Adrenal gland (tissue), 12 donors: ENCODE measurements around the gene RAB12. TPM values are rescaled to one million over a fixed set of nuclear protein-coding genes. Genes with fewer than 3 reads are reported as not detected.
A peak's percentile ranks its signal among the peaks of the same experiment; 100 is the strongest.

Experiments used
- DNase-seq, 7 donors: peaks; one replicate each; pipeline ENCODE4 v3.0.0-alpha.2; 2019 to 2020
- H3K27ac ChIP-seq, 5 donors: fragments of 200-600 bp; sonication (generic) in 4 of 5; 1 replicate in 3 of 5; 2 replicates in 2 of 5; pipeline versions ENCODE4 v1.5.1 to v1.8.0; 2016 to 2020; ENCODE audit warnings: mild to moderate bottlenecking in 1 of 5
- H3K27me3 ChIP-seq: fragments of 200-600 bp; 2 replicates; pipeline ENCODE4 v1.8.0; 2021
- H3K36me3 ChIP-seq, 2 donors: fragments of 200-600 bp; replicated peaks in 1 of 2; 1 replicate in 1 of 2; 2 replicates in 1 of 2; pipeline versions ENCODE4 v1.5.1 to v1.8.0; 2018 to 2022
- H3K4me1 ChIP-seq, 2 donors: fragments of 200-600 bp; replicated peaks in 1 of 2; 1 replicate in 1 of 2; 2 replicates in 1 of 2; pipeline versions ENCODE4 v1.5.1 to v1.8.0; 2018 to 2021
- H3K4me3 ChIP-seq, 4 donors: fragments of 200-600 bp; sonication (generic) in 3 of 4; one replicate each; pipeline ENCODE4 v1.5.1; 2016 to 2018
- H3K9me3 ChIP-seq, 3 donors: fragments of 200-600 bp; sonication (generic) in 1 of 3; replicated peaks in 1 of 3; 1 replicate in 2 of 3; 2 replicates in 1 of 3; pipeline versions ENCODE4 v1.5.1 to v1.8.0; 2016 to 2021
- CTCF ChIP-seq, 6 experiments: fragments of 450-650 bp in 4 of 6; fragments of 200-600 bp in 2 of 6; sonication (generic) in 1 of 6; IDR thresholded peaks; 1 replicate in 5 of 6; 2 replicates in 1 of 6; pipeline versions ENCODE4 v1.5.1 to v1.8.0; 2016 to 2021; ENCODE audit warnings: antibody characterized with exemption in 6 of 6, mild to moderate bottlenecking in 2 of 6, moderate library complexity in 1 of 6
- POLR2A ChIP-seq, 2 donors: fragments of 450-650 bp; IDR thresholded peaks; one replicate each; pipeline ENCODE4 v1.6.1; 2017; ENCODE audit warnings: antibody characterized with exemption in 2 of 2, mild to moderate bottlenecking in 2 of 2, moderate library complexity in 1 of 2
- WGBS, 4 donors: extraction: QIAGEN DNeasy Blood & Tissue Kit in 2 of 4; methylation state at CpG; one replicate each; pipeline versions ENCODE4 v1.1.5 to v1.1.7; 2013 to 2017; 5-methylcytosine and 5-hydroxymethylcytosine counted together
- intact Hi-C, 2 donors: fragments of 100-400 bp; cut with DNase I; formaldehyde crosslinking; loops; one replicate each; pipeline versions ENCODE4 v1.14.1 to v1.15.0; 2022 to 2023
- polyA plus RNA-seq, 3 donors: library from polyadenylated mRNA; stranded (reverse); fragments of 200-250 nt in 2 of 3; fragments of 350-450 nt in 1 of 3; fragmentation: Illumina TruSeq in 1 of 3; extraction: RNeasy Lipid Tissue Mini Kit (QIAGEN cat#74804) in 1 of 3; gene quantifications; one replicate each; pipeline ENCODE4 v1.2.3, GENCODE V29; 2013 to 2014
- total RNA-seq, 9 donors: library from RNA; depleted of rRNA in 4 of 9; stranded (reverse); fragments of >200 nt in 4 of 9; fragments of 120-200 nt in 1 of 9; fragmentation: NEBNext Ultra II Directional in 1 of 9; extraction: Animal tissue kit (Norgen Biotek cat#: 25700) in 1 of 9; gene quantifications; one replicate each; pipeline versions ENCODE4 v1.1.0 to v1.2.4, GENCODE V29; 2013 to 2023
- donor health status: healthy with polysubstance abuse.
- donor health status: Bipolar disorder and iron deficiency.
- donor health status: DM: yes; HTN: yes; CAD: no.
- donor health status: DM: no; HTN: no; CAD: no.
- donor health status: DM: no; HTN: no; CAD: no.
- donor health status: DM: yes; HTN: yes; CAD: no.

RAB12 gene
- total and polyA plus RNA-seq, 12 donors, result 19.9 to 54.2 (median 37.8) TPM

DNA sequence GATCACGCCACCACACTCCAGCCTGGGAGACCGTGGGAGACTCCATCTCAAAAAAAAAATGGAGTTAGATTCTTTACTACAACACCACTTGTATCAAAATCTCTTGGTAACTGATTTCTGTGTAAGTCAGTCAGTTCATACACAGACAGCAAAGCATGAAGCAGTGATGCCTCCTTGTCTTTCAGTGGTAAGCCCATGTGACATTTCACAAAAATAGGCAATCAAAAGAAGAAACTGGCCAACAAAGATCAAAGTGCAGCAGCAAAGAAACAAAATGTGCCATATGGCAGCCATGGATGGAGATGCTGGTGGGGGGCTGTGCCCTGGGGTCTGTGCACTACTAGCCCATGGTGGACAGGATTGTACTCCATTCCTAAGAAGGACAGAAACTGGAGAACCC, 6.7 kb upstream of the RAB12 start:
- no peak for DNase-seq
- WGBS, 4 donors, result 84 to 94% (median 87%) methylated on average over 2 of the region's 2 CpGs
- H3K36me3 ChIP-seq, result no peaks in the 10 kb centered on the region
- no peaks in the 10 kb centered on the region for H3K9me3 ChIP-seq
- H3K27me3 ChIP-seq, result no peaks in the 10 kb centered on the region
- no peak overlapping the region for H3K4me3 ChIP-seq
- H3K4me1 ChIP-seq, result no peaks in the 10 kb centered on the region
- TF ChIP-seq CTCF (IDR thresholded peaks at IDR 0.05) (no peak), POLR2A (IDR thresholded peaks at IDR 0.05) (no peak)
- intact Hi-C loops, result no loop called here
- no peak overlapping the region for H3K27ac ChIP-seq

- Histone ChIP-seq H3K36me3 (no peaks in the 10 kb centered on the region), H3K4me3 (peak overlapping the region in 1 of 4 donors; percentile 8), H3K27ac (peak overlapping the region in 1 of 5 donors; percentile 30), H3K27me3 (no peaks in the 10 kb centered on the region), H3K4me1 (peaks cover 0 to 7% of the 10 kb centered on the region in 2 donors), H3K9me3 (no peaks in the 10 kb centered on the region)
- 47 to 58% (median 56%) methylated on average over 14 of the region's 14 CpGs for WGBS, 4 donors
- TF ChIP-seq CTCF (IDR thresholded peaks at IDR 0.05), result no peak
- intact Hi-C loops, result no loop called here
- peak in 1 of 7 donors; percentile 13 for DNase-seq
Measured at GRCh38 chr18:8603663-8604520, 5.3 kb upstream of the RAB12 start.

DNA sequence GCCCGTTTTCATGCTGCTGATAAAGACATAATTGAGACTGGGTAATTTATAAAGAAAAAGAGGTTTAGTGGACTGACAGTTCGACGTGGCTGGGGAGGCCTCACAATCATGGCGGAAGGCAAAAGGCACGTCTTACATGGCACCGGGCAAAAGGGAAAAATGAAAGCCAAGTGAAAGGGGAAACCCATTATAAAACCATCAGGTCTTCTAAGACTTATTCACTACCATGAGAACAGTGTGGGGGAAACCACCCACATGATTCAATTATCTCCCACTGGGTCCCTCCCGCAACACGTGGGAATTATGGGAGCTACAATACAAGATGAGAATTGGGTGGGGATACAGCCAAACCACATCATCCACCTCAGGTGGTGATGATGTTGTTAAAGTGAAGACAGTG, 3.3 kb upstream of the RAB12 start:
- no peaks in the 10 kb centered on the region for H3K9me3 ChIP-seq
- peaks cover 5 to 14% of the 10 kb centered on the region in 2 donors for H3K4me1 ChIP-seq
- H3K27ac ChIP-seq, result no peak overlapping the region
- intact Hi-C loops, result no loop called here
- WGBS, 4 donors, result 84 to 89% (median 87%) methylated on average over 8 of the region's 8 CpGs
- H3K27me3 ChIP-seq, result no peaks in the 10 kb centered on the region
- TF ChIP-seq POLR2A (IDR thresholded peaks at IDR 0.05) (no peak), CTCF (IDR thresholded peaks at IDR 0.05) (no peak)
- H3K36me3 ChIP-seq, result no peaks in the 10 kb centered on the region
- H3K4me3 ChIP-seq, result no peak overlapping the region
- DNase-seq, result peak in 1 of 7 donors; percentile 1

DNA sequence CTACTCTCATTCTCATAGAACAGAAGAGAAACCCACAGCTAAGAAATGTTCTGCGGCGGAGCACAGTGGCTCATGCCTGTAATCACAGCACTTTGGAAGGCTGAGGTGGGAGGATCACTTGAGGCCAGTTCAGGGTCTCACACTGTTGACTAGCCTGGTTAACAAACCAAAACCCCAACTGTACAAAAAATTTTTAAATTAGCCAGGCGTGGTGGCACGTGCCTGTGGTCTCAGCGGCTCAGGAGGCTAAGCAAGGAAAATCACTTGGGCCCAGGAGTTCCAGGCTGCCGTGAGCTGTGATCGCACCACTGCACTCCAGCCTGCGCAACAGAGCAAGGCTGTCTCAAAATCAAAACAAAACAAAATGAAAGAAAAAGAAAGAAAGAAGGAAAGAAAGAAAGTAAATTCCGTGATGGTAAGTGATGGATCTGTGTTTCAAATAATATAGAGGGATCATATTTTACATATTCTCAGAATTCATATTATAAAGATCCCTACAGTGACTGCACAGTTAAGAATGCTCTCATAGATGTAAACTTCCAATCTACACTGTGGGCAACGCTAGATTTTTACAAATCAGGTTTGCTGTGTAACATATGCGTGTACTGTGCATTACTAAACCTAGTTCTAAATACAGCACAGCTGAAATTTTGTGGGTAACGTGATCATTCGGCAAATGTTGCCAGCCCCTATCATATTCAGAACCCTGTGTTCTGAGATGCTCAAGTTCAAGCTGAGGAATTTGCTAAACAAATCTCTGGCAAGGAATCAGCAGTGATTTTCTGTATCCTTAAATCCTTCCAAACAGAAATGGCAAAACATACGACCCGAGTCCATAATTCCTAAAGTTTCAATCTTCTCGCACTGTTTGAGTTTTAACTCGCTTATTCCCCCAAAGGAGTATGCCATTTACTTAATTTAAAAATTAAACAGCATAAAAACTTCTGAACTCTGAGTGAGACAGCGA, 1.2 kb upstream of the RAB12 start:
- WGBS, 4 donors, result 65 to 75% (median 68%) methylated on average over 18 of the region's 18 CpGs
- peak overlapping the region; percentile 62 to 90 (median 68) for H3K27ac ChIP-seq
- H3K4me3 ChIP-seq, result peak overlapping the region in 2 of 4 donors; percentile 21 to 98
- no peak for TF ChIP-seq CTCF (IDR thresholded peaks at IDR 0.05)
- TF ChIP-seq POLR2A (IDR thresholded peaks at IDR 0.05), result no peak
- H3K9me3 ChIP-seq, result no peaks in the 10 kb centered on the region
- no peaks in the 10 kb centered on the region for H3K27me3 ChIP-seq
- no peaks in the 10 kb centered on the region for H3K36me3 ChIP-seq
- DNase-seq, result peak in 1 of 7 donors; percentile 3
- intact Hi-C loops, result no loop called here
- peaks cover 11 to 34% of the 10 kb centered on the region in 2 donors for H3K4me1 ChIP-seq
